Keratinocyte (primary cell): ENCODE data around the gene SCPEP1. TPM values are rescaled to one million over a fixed set of nuclear protein-coding genes. Genes with fewer than 3 reads are reported as not detected.

Experiments
- DNase-seq: peaks from one replicate; pipeline ENCODE4 v3.0.0-alpha.2; 2011; ENCODE audit warnings: low read depth, missing footprints, low spot score
- FAIRE-seq: peaks from 2 replicates; lab custom pipeline; 2011; peaks lifted over from hg19 to GRCh38; lab: Jason Lieb, UNC
- H2AFZ ChIP-seq: 2 replicates; pipeline ENCODE4 v1.6.0; 2012; ENCODE audit warnings: low read length, control low read depth, inconsistent platforms; ENCODE audit not compliant: control insufficient read depth
- H3K27ac ChIP-seq: 2 replicates; pipeline ENCODE4 v1.5.1; 2011; ENCODE audit warnings: low read length; ENCODE audit not compliant: control insufficient read depth, insufficient read depth
- H3K27me3 ChIP-seq: 3 replicates; pipeline ENCODE4 v1.6.0; 2011; ENCODE audit warnings: low read length; ENCODE audit not compliant: control insufficient read depth, insufficient read depth; ENCODE audit errors: extremely low read depth
- H3K36me3 ChIP-seq, 2 experiments: 2 replicates in 1 of 2; 3 replicates in 1 of 2; pipeline ENCODE4 v1.5.1; 2011; ENCODE audit warnings: low read length in 2 of 2, mild to moderate bottlenecking in 1 of 2; ENCODE audit not compliant: control insufficient read depth in 2 of 2, insufficient read depth in 2 of 2; ENCODE audit errors: extremely low read depth in 1 of 2
- H3K4me1 ChIP-seq: 3 replicates; pipeline ENCODE4 v1.5.1; 2011; ENCODE audit warnings: low read length; ENCODE audit not compliant: control insufficient read depth, insufficient read depth; ENCODE audit errors: extremely low read depth
- H3K4me2 ChIP-seq: 3 replicates; pipeline ENCODE4 v1.6.0; 2011; ENCODE audit warnings: low read depth, low read length; ENCODE audit not compliant: control insufficient read depth, insufficient read depth; ENCODE audit errors: extremely low read depth
- H3K4me3 ChIP-seq, 3 experiments: fragments of 200-600 bp in 1 of 3; sonication (generic) in 1 of 3; 2 replicates in 2 of 3; 3 replicates in 1 of 3; pipeline ENCODE4 v1.5.1; 2011 to 2016; ENCODE audit warnings: low read length in 3 of 3, mild to moderate bottlenecking in 3 of 3, control low read depth in 2 of 3, inconsistent platforms in 1 of 3, low read depth in 1 of 3, mixed read lengths in 1 of 3, mixed run types in 1 of 3, moderate library complexity in 1 of 3; ENCODE audit not compliant: control insufficient read depth in 2 of 3, insufficient read depth in 2 of 3; ENCODE audit errors: extremely low read depth in 1 of 3
- H3K79me2 ChIP-seq: 2 replicates; pipeline ENCODE4 v1.6.0; 2012; ENCODE audit warnings: low read length; ENCODE audit not compliant: control insufficient read depth, insufficient read depth
- H3K9ac ChIP-seq: 3 replicates; pipeline ENCODE4 v1.6.0; 2011; ENCODE audit warnings: low read length; ENCODE audit not compliant: control insufficient read depth, insufficient read depth; ENCODE audit errors: extremely low read depth
- H3K9me1 ChIP-seq: 3 replicates; pipeline ENCODE4 v1.6.0; 2011; ENCODE audit warnings: low read length; ENCODE audit not compliant: control insufficient read depth, insufficient read depth; ENCODE audit errors: extremely low read depth
- H3K9me3 ChIP-seq: 2 replicates; pipeline ENCODE4 v1.5.1; 2012; ENCODE audit warnings: low read depth, low read length; ENCODE audit not compliant: control insufficient read depth
- H4K20me1 ChIP-seq: 3 replicates; pipeline ENCODE4 v1.6.0; 2011; ENCODE audit warnings: low read length; ENCODE audit not compliant: control insufficient read depth, insufficient read depth; ENCODE audit errors: extremely low read depth
- EZH2 ChIP-seq: IDR thresholded peaks from one replicate; pipeline ENCODE4 v1.6.1; 2012; ENCODE audit warnings: inconsistent platforms, mild to moderate bottlenecking, low read length, moderate library complexity
- dilution Hi-C: fragments of 300-500 bp; cut with MboI; formaldehyde crosslinking; loops from one replicate; pipeline ENCODE4 v1.7.0; 2020; ENCODE audit warnings: low sequenced_read_pairs; ENCODE audit not compliant: extremely low pct_ligation_motif_present
- polyA plus RNA-seq, 5 experiments: library from polyadenylated mRNA; depleted of rRNA in 3 of 5; stranded (reverse) in 3 of 5; stranded (forward) in 1 of 5; unstranded in 1 of 5; fragments of >200 nt; gene quantifications; 1 replicate in 1 of 5; 2 replicates in 3 of 5; 3 replicates in 1 of 5; pipeline versions ENCODE4 v1.2.1 to v1.2.3, GENCODE V29; 2011 to 2012; ENCODE audit warnings: missing spikeins in 2 of 5, low read depth in 1 of 5, low replicate concordance in 1 of 5
- TF ChIP-seq, protein P1 (sequence below), 3 experiments: IDR thresholded peaks in 1 of 3; conservative IDR thresholded peaks in 1 of 3; optimal IDR thresholded peaks in 1 of 3; 2 replicates in 2 of 3; 3 replicates in 1 of 3; pipeline versions ENCODE3 to v1.5.1; 2011; ENCODE audit warnings: low read length in 3 of 3, mild to moderate bottlenecking in 3 of 3, moderate library complexity in 2 of 3, control low read depth in 1 of 3, inconsistent platforms in 1 of 3; ENCODE audit not compliant: insufficient read depth in 2 of 3; ENCODE audit errors: extremely low read depth in 1 of 3

SCPEP1 gene
- polyA plus RNA-seq, 1 donor (not counting 4 experiments of a cell fraction or from before 2014, with no cell fraction given) = 34.4 TPM

DNA sequence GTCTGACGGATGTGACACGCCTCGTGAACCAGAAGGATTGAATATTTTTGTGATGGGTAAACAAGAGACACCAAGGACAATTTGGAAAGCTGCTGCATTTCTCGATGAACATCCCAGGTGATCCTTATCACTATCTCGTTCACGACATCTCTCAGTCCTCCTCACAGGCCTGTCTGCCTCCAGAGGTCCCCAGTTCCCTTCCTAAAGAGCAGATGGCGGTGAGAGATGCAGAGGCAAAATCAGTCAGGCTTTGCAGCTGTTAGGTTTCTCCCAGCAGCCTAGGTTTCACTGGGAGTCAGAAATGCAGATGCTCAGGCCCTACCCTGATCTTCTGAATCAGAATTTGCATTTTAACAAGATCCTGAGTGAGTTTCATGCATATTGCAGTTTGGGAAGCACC, 23.6 kb downstream of the SCPEP1 start:
- FAIRE-seq = no peak
- no peak for DNase-seq
- peaks cover 0 to 2% of the 10 kb centered on the region in 2 experiments for H3K36me3 ChIP-seq
- no peaks in the 10 kb centered on the region for H4K20me1 ChIP-seq
- H3K27ac ChIP-seq = no peak overlapping the region
- H2AFZ ChIP-seq = no peak overlapping the region
- H3K4me3 ChIP-seq = no peak overlapping the region
- dilution Hi-C loops = no loop called here
- H3K9ac ChIP-seq = no peak overlapping the region
- H3K27me3 ChIP-seq = no peaks in the 10 kb centered on the region
- H3K9me1 ChIP-seq = no peaks in the 10 kb centered on the region
- TF ChIP-seq, protein P1, sequence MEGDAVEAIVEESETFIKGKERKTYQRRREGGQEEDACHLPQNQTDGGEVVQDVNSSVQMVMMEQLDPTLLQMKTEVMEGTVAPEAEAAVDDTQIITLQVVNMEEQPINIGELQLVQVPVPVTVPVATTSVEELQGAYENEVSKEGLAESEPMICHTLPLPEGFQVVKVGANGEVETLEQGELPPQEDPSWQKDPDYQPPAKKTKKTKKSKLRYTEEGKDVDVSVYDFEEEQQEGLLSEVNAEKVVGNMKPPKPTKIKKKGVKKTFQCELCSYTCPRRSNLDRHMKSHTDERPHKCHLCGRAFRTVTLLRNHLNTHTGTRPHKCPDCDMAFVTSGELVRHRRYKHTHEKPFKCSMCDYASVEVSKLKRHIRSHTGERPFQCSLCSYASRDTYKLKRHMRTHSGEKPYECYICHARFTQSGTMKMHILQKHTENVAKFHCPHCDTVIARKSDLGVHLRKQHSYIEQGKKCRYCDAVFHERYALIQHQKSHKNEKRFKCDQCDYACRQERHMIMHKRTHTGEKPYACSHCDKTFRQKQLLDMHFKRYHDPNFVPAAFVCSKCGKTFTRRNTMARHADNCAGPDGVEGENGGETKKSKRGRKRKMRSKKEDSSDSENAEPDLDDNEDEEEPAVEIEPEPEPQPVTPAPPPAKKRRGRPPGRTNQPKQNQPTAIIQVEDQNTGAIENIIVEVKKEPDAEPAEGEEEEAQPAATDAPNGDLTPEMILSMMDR (optimal IDR thresholded peaks at IDR 0.05 in 1 of 3, IDR thresholded peaks at IDR 0.05 in 1 of 3, conservative IDR thresholded peaks at IDR 0.05 in 1 of 3; ENCODE audit: extremely low read depth in 1 of 3, insufficient read depth in 2 of 3, low read length in 3 of 3) = no peak
- TF ChIP-seq EZH2 = no peak
- H3K4me1 ChIP-seq = no peaks in the 10 kb centered on the region
- H3K9me3 ChIP-seq = no peaks in the 10 kb centered on the region
- H3K79me2 ChIP-seq = no peaks in the 10 kb centered on the region
- H3K4me2 ChIP-seq = no peak overlapping the region

DNA sequence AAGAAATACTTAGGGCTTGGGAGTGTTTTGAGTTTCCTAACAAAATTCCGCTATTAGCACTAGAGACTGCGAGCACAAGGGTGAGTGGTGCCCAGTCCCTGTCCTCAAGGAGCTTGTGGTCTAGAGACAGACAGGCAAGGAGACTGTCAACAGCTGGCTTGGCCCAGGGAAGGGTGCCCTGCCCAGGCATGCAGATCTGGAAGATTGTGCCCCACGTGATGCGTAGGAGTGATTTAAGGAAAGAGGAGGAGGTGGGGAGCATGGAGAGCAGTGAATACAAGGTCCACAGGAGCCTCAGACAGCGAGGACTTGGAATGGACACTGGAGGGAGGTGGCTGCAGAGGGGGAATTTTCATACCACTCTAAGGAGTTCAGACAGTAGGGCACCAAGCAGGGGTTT, 25.0 kb downstream of the SCPEP1 start:
- H3K27me3 ChIP-seq = no peaks in the 10 kb centered on the region
- no peak for DNase-seq
- no peak for FAIRE-seq
- no peaks in the 10 kb centered on the region for H3K9me1 ChIP-seq
- H3K9ac ChIP-seq = no peak overlapping the region
- no peak overlapping the region for H3K4me3 ChIP-seq
- no peaks in the 10 kb centered on the region for H3K4me1 ChIP-seq
- TF ChIP-seq EZH2 = no peak
- TF ChIP-seq, protein P1 (optimal IDR thresholded peaks at IDR 0.05 in 1 of 3, IDR thresholded peaks at IDR 0.05 in 1 of 3, conservative IDR thresholded peaks at IDR 0.05 in 1 of 3; ENCODE audit: extremely low read depth in 1 of 3, insufficient read depth in 2 of 3, low read length in 3 of 3) = no peak
- H3K36me3 ChIP-seq = peaks cover 0 to 2% of the 10 kb centered on the region in 2 experiments
- no peaks in the 10 kb centered on the region for H3K79me2 ChIP-seq
- H2AFZ ChIP-seq = no peak overlapping the region
- dilution Hi-C loops = no loop called here
- no peak overlapping the region for H3K27ac ChIP-seq
- H4K20me1 ChIP-seq = no peaks in the 10 kb centered on the region
- H3K9me3 ChIP-seq = no peaks in the 10 kb centered on the region
- no peak overlapping the region for H3K4me2 ChIP-seq
